IMR-90 (cell line): ENCODE data around the gene CYP17A1. TPM values are rescaled to one million over a fixed set of nuclear protein-coding genes. Genes with fewer than 3 reads are reported as not detected.

Experiments
- ATAC-seq: fragments of 200-7000 bp; cut with Tn5 transposase; 2 replicates; pipeline ENCODE4 v1.9.1; 2020; ENCODE audit warnings: low read depth, mild to moderate bottlenecking, moderate library complexity
- BruUV-seq: library from RNA; stranded (reverse); fragments of 400-500 nt; replicated peaks from 2 replicates; lab custom pipeline; 2021; lab: Mats Ljungman, UMichigan
- CTCF ChIA-PET: fragments of 300-600 bp; formaldehyde crosslinking; extraction: SDS; loops from one replicate; lab custom pipeline; 2021; ENCODE audit warnings: antibody characterized with exemption; lab: Yijun Ruan, JAX
- POLR2A ChIA-PET: fragments of 300-600 bp; sonication (Branson Sonifier 250); formaldehyde crosslinking; loops from one replicate; lab custom pipeline; 2022; ENCODE audit warnings: antibody characterized with exemption; ENCODE audit not compliant: unreplicated experiment; lab: Charles Lee
- DNase-seq: peaks from one replicate; pipeline ENCODE4 v3.0.0; 2013
- H2AFZ ChIP-seq: replicated peaks from 2 replicates; pipeline ENCODE3; 2013; ENCODE audit warnings: low read length, mild to moderate bottlenecking; ENCODE audit not compliant: poor library complexity
- H2AK5ac ChIP-seq: 2 replicates; pipeline ENCODE4 v1.6.1; 2013; ENCODE audit warnings: low read depth, low read length, inconsistent platforms
- H2AK9ac ChIP-seq: replicated peaks from 2 replicates; pipeline ENCODE3; 2013; ENCODE audit warnings: mild to moderate bottlenecking, low read depth, low read length, moderate library complexity; ENCODE audit not compliant: poor library complexity
- H2BK120ac ChIP-seq: 2 replicates; pipeline ENCODE4 v1.6.1; 2013; ENCODE audit warnings: low read depth, low read length, inconsistent platforms
- H2BK15ac ChIP-seq: 3 replicates; pipeline ENCODE4 v1.6.1; 2013; ENCODE audit warnings: low read depth, low read length, inconsistent platforms
- H2BK20ac ChIP-seq: 2 replicates; pipeline ENCODE4 v1.6.1; 2013; ENCODE audit warnings: low read depth, mild to moderate bottlenecking, inconsistent platforms, low read length, moderate library complexity
- H2BK5ac ChIP-seq: 2 replicates; pipeline ENCODE4 v1.6.1; 2013; ENCODE audit warnings: mild to moderate bottlenecking, low read depth, low read length, inconsistent platforms; ENCODE audit not compliant: poor library complexity, severe bottlenecking
- H3K14ac ChIP-seq: replicated peaks from 2 replicates; pipeline ENCODE4 v1.6.1; 2013; ENCODE audit warnings: low read depth, low read length, inconsistent platforms
- H3K18ac ChIP-seq: 2 replicates; pipeline ENCODE4 v1.6.1; 2013; ENCODE audit warnings: low read depth, low read length, control low read depth
- H3K23ac ChIP-seq: 2 replicates; pipeline ENCODE4 v1.6.1; 2013; ENCODE audit warnings: low read depth, low read length, inconsistent platforms
- H3K27ac ChIP-seq: 2 replicates; pipeline ENCODE4 v1.5.1; 2013; ENCODE audit warnings: mild to moderate bottlenecking, control low read depth, low read length; ENCODE audit not compliant: insufficient read depth
- H3K27me3 ChIP-seq: 2 replicates; pipeline ENCODE4 v1.6.1; 2013; ENCODE audit warnings: low read length; ENCODE audit not compliant: control insufficient read depth, insufficient read depth
- H3K36me3 ChIP-seq: 2 replicates; pipeline ENCODE4 v1.6.1; 2013; ENCODE audit warnings: low read length, mixed read lengths; ENCODE audit not compliant: control insufficient read depth, insufficient read depth
- H3K4ac ChIP-seq: 2 replicates; pipeline ENCODE4 v1.6.1; 2013; ENCODE audit warnings: low read depth, low read length, inconsistent platforms
- H3K4me1 ChIP-seq: 2 replicates; pipeline ENCODE4 v1.6.1; 2013; ENCODE audit warnings: low read length, mixed read lengths; ENCODE audit not compliant: control insufficient read depth, insufficient read depth
- H3K4me2 ChIP-seq: 2 replicates; pipeline ENCODE4 v1.6.1; 2013; ENCODE audit warnings: low read depth, mild to moderate bottlenecking, control low read depth, low read length, moderate library complexity
- H3K4me3 ChIP-seq: 2 replicates; pipeline ENCODE4 v1.5.1; 2013; ENCODE audit warnings: low read depth, mild to moderate bottlenecking, control low read depth, low read length, moderate library complexity; ENCODE audit not compliant: insufficient read depth
- H3K56ac ChIP-seq: 2 replicates; pipeline ENCODE4 v1.6.1; 2013; ENCODE audit warnings: low read length, inconsistent platforms; ENCODE audit not compliant: insufficient read depth; ENCODE audit errors: extremely low read depth
- H3K79me1 ChIP-seq, 2 experiments: 2 replicates each; pipeline ENCODE4 v1.6.1; 2013; ENCODE audit warnings: low read length in 2 of 2, inconsistent platforms in 1 of 2, low read depth in 1 of 2
- H3K9ac ChIP-seq: 2 replicates; pipeline ENCODE4 v1.6.1; 2013; ENCODE audit warnings: low read depth, low read length, control low read depth
- H3K9me1 ChIP-seq: 2 replicates; pipeline ENCODE4 v1.6.1; 2013; ENCODE audit warnings: low read length, inconsistent platforms; ENCODE audit not compliant: insufficient read depth
- H3K9me3 ChIP-seq: 2 replicates; pipeline ENCODE4 v1.6.1; 2013; ENCODE audit warnings: low read length; ENCODE audit not compliant: control insufficient read depth, insufficient read depth
- H4K20me1 ChIP-seq: 2 replicates; pipeline ENCODE4 v1.6.1; 2013; ENCODE audit warnings: low read length, inconsistent platforms; ENCODE audit not compliant: insufficient read depth
- H4K5ac ChIP-seq: 2 replicates; pipeline ENCODE4 v1.6.1; 2013; ENCODE audit warnings: mild to moderate bottlenecking, low read depth, low read length, control low read depth
- H4K8ac ChIP-seq, 2 experiments: 2 replicates each; pipeline ENCODE4 v1.6.1; 2013; ENCODE audit warnings: low read depth in 2 of 2, low read length in 2 of 2, control low read depth in 1 of 2, inconsistent platforms in 1 of 2
- H4K91ac ChIP-seq: 2 replicates; pipeline ENCODE4 v1.6.1; 2013; ENCODE audit warnings: low read depth, low read length, inconsistent platforms; ENCODE audit not compliant: insufficient read depth
- BHLHE40 ChIP-seq: fragments of 150-350 bp; IDR thresholded peaks from 2 replicates; pipeline ENCODE4 v1.6.1; 2016; ENCODE audit warnings: mild to moderate bottlenecking, low read depth, low read length
- CEBPB ChIP-seq: IDR thresholded peaks from 2 replicates; pipeline ENCODE4 v1.6.1; 2012; ENCODE audit warnings: low read depth, low read length, improper control_type of control experiment
- CHD1 ChIP-seq: IDR thresholded peaks from 2 replicates; pipeline ENCODE4 v1.6.1; 2012; ENCODE audit warnings: low read depth, low read length, improper control_type of control experiment
- FOS ChIP-seq: fragments of 150-350 bp; IDR thresholded peaks from 2 replicates; pipeline ENCODE4 v1.6.1; 2016; ENCODE audit warnings: low read depth, low read length
- MAFK ChIP-seq: IDR thresholded peaks from 2 replicates; pipeline ENCODE4 v1.6.1; 2012; ENCODE audit warnings: low read depth, low read length, improper control_type of control experiment
- MAZ ChIP-seq: IDR thresholded peaks from 2 replicates; pipeline ENCODE4 v1.6.1; 2012; ENCODE audit warnings: low read depth, mild to moderate bottlenecking, low read length, improper control_type of control experiment, moderate library complexity, borderline replicate concordance
- MXI1 ChIP-seq: IDR thresholded peaks from 2 replicates; pipeline ENCODE4 v1.6.1; 2012; ENCODE audit warnings: low read depth, mild to moderate bottlenecking, low read length, moderate library complexity, borderline replicate concordance
- NFE2L2 ChIP-seq: fragments of 150-350 bp; IDR thresholded peaks from 2 replicates; pipeline ENCODE4 v1.6.1; 2016; ENCODE audit warnings: low read depth, mild to moderate bottlenecking, low read length
- POLR2A ChIP-seq: IDR thresholded peaks from 2 replicates; pipeline ENCODE4 v1.6.1; 2012; ENCODE audit warnings: mild to moderate bottlenecking, low read depth, low read length
- RAD21 ChIP-seq: IDR thresholded peaks from 2 replicates; pipeline ENCODE4 v1.6.1; 2012; ENCODE audit warnings: low read length, improper control_type of control experiment
- RCOR1 ChIP-seq: IDR thresholded peaks from 2 replicates; pipeline ENCODE4 v1.6.1; 2012; ENCODE audit warnings: mild to moderate bottlenecking, low read length, improper control_type of control experiment; ENCODE audit not compliant: insufficient replicate concordance
- RFX5 ChIP-seq: IDR thresholded peaks from 2 replicates; pipeline ENCODE4 v1.8.0; 2012; ENCODE audit warnings: low read depth, mild to moderate bottlenecking, low read length, moderate library complexity
- SMC3 ChIP-seq: fragments of 150-350 bp; IDR thresholded peaks from 2 replicates; pipeline ENCODE4 v1.6.1; 2016; ENCODE audit warnings: low read depth, mild to moderate bottlenecking, antibody characterized with exemption, low read length, moderate library complexity
- WGBS, 2 experiments: methylation state at CpG; one replicate each; pipeline versions ENCODE4 v1.1.5 to v1.1.7; 2013; ENCODE audit warnings: missing lambda C conversion rate in 2 of 2; ENCODE audit not compliant: insufficient read length in 1 of 2; ENCODE audit errors: extremely low coverage in 2 of 2; 5-methylcytosine and 5-hydroxymethylcytosine counted together
- dilution Hi-C: fragments of 300-500 bp; cut with HindIII; formaldehyde crosslinking; loops from one replicate; pipeline ENCODE4 v1.14.3; 2018; ENCODE audit warnings: low sequenced_read_pairs; ENCODE audit not compliant: unreplicated experiment
- in situ Hi-C: fragments of 300-500 bp; cut with MboI; formaldehyde crosslinking; loops from 3 replicates; pipeline ENCODE4 v1.14.3; 2019; ENCODE audit warnings: low sequenced_read_pairs, inconsistent platforms, mixed read lengths
- intact Hi-C: fragments of 100-400 bp; cut with micrococcal nuclease; formaldehyde crosslinking; loops from 2 replicates; pipeline ENCODE4 v1.10.0; 2022
- polyA plus RNA-seq, 3 experiments: library from polyadenylated mRNA; depleted of rRNA; stranded (reverse); fragments of >200 nt; gene quantifications; 2 replicates each; pipeline ENCODE4 v1.2.3, GENCODE V29; 2012; ENCODE audit warnings: low replicate concordance in 1 of 3
- total RNA-seq: library from RNA; depleted of rRNA; stranded (reverse); fragments of >200 nt; gene quantifications from 2 replicates; pipeline ENCODE4 v1.2.3, GENCODE V29; 2012
- TF ChIP-seq, protein P1 (sequence below): fragments of 150-350 bp; IDR thresholded peaks from 2 replicates; pipeline ENCODE4 v1.6.1; 2017; ENCODE audit warnings: mild to moderate bottlenecking, antibody characterized with exemption, low read length, low read depth
- TF ChIP-seq, protein P2 (sequence below): conservative IDR thresholded peaks from 2 replicates; pipeline ENCODE4 v1.5.1; 2012; ENCODE audit warnings: mild to moderate bottlenecking, low read depth, low read length, improper control_type of control experiment
- TF ChIP-seq, protein P3 (sequence below): fragments of 150-350 bp; IDR thresholded peaks from 2 replicates; pipeline ENCODE4 v1.6.1; 2016; ENCODE audit warnings: low read depth, mild to moderate bottlenecking, low read length, moderate library complexity, borderline replicate concordance

CYP17A1 gene
- total and polyA plus RNA-seq, 2 of the 4 experiments (the other 2 are of a cell fraction): not detected

DNA sequence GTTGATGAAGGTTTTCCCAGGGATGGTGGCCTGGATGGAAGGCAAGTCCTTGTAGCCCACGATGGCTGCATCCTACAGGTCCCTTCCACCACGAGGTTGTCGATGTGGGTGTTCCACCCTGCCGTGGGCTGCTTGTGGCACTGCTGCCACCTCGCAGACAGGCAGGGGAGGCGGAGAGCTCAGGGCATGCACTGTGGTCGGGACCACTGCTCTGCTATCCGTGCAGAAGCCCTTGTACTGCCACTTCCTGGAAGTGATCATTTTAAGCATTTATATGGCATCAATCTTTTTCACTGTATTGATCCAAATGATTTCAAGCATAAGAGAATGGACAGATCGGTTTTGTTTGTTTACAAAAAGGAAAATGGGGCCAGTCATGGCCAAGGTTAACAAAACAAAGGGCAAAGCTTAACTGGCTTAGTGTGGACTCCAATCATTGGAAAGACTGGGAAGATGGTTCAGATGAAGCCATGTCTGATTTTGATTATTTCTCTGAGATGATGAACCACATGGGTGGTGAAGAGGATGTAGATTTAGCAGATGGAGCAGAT, 8.2 kb upstream of the CYP17A1 start:
- Histone ChIP-seq H2BK20ac (no peak overlapping the region), H2AK9ac (no peak overlapping the region), H3K9me3 (peaks cover 3% of the 10 kb centered on the region; the same call in 1 of the 2 replicates), H4K20me1 (no peaks in the 10 kb centered on the region), H2BK15ac (no peak overlapping the region), H3K4me1 (no peaks in the 10 kb centered on the region), H3K23ac (no peak overlapping the region), H3K36me3 (no peaks in the 10 kb centered on the region), H3K27me3 (peaks cover 9% of the 10 kb centered on the region), H2BK120ac (no peak overlapping the region), H2AFZ (no peak overlapping the region), H3K9me1 (no peaks in the 10 kb centered on the region), H3K14ac (no peak overlapping the region), H2AK5ac (no peak overlapping the region), H3K27ac (no peak overlapping the region), H3K56ac (no peak overlapping the region), H3K9ac (no peak overlapping the region), H3K4me3 (no peak overlapping the region), H4K5ac (no peak overlapping the region), H4K8ac (no peak overlapping the region), H4K91ac (no peak overlapping the region), H3K4ac (no peak overlapping the region), H2BK5ac (no peak overlapping the region), H3K4me2 (no peak overlapping the region), H3K79me1 (no peaks in the 10 kb centered on the region), H3K18ac (no peak overlapping the region)
- dilution Hi-C loops: no loop called here
- no peak for DNase-seq
- ChIA-PET CTCF (interaction anchor here (0.6 kb wide), 1 partner anchor 422 kb away, joined by 3 read pairs; no protein-coding TSS in a partner anchor), POLR2A (no interaction called here)
- intact Hi-C loops: no loop called here
- in situ Hi-C loops: no loop called here
- no peak for ATAC-seq
- WGBS, 2 experiments: 88% methylated on average over 3 of the region's 9 CpGs; no CpG with 5 or more reads in 1 of the 2 experiments
- no TSS peak for BruUV-seq
- TF ChIP-seq CHD1 (no peak), MAZ (no peak), FOS (no peak), MXI1 (no peak), POLR2A (no peak), RAD21 (no peak), SMC3 (no peak), RCOR1 (no peak), BHLHE40 (no peak), NFE2L2 (no peak), RFX5 (no peak), MAFK (no peak), CEBPB (no peak)
- TF ChIP-seq, protein P1, sequence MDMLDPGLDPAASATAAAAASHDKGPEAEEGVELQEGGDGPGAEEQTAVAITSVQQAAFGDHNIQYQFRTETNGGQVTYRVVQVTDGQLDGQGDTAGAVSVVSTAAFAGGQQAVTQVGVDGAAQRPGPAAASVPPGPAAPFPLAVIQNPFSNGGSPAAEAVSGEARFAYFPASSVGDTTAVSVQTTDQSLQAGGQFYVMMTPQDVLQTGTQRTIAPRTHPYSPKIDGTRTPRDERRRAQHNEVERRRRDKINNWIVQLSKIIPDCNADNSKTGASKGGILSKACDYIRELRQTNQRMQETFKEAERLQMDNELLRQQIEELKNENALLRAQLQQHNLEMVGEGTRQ: no peak
- TF ChIP-seq, protein P2, sequence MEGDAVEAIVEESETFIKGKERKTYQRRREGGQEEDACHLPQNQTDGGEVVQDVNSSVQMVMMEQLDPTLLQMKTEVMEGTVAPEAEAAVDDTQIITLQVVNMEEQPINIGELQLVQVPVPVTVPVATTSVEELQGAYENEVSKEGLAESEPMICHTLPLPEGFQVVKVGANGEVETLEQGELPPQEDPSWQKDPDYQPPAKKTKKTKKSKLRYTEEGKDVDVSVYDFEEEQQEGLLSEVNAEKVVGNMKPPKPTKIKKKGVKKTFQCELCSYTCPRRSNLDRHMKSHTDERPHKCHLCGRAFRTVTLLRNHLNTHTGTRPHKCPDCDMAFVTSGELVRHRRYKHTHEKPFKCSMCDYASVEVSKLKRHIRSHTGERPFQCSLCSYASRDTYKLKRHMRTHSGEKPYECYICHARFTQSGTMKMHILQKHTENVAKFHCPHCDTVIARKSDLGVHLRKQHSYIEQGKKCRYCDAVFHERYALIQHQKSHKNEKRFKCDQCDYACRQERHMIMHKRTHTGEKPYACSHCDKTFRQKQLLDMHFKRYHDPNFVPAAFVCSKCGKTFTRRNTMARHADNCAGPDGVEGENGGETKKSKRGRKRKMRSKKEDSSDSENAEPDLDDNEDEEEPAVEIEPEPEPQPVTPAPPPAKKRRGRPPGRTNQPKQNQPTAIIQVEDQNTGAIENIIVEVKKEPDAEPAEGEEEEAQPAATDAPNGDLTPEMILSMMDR: no peak
- TF ChIP-seq, protein P3, sequence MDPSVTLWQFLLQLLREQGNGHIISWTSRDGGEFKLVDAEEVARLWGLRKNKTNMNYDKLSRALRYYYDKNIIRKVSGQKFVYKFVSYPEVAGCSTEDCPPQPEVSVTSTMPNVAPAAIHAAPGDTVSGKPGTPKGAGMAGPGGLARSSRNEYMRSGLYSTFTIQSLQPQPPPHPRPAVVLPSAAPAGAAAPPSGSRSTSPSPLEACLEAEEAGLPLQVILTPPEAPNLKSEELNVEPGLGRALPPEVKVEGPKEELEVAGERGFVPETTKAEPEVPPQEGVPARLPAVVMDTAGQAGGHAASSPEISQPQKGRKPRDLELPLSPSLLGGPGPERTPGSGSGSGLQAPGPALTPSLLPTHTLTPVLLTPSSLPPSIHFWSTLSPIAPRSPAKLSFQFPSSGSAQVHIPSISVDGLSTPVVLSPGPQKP: no peak
